Peyer's patch (tissue), 4 donors: ENCODE data around the gene FRMPD4.

Experiments used
- CTCF ChIP-seq, 6 experiments: fragments of 450-650 bp in 4 of 6; fragments of 200-600 bp in 2 of 6; sonication (generic) in 1 of 6; IDR thresholded peaks; one replicate each; pipeline ENCODE4 v1.5.1; 2017 to 2019; ENCODE audit warnings: antibody characterized with exemption in 6 of 6, mild to moderate bottlenecking in 3 of 6, moderate library complexity in 1 of 6
- POLR2A ChIP-seq, 2 donors: fragments of 450-650 bp; IDR thresholded peaks; one replicate each; pipeline ENCODE4 v1.5.1; 2017; ENCODE audit warnings: antibody characterized with exemption in 2 of 2, mild to moderate bottlenecking in 2 of 2, moderate library complexity in 2 of 2

- TF ChIP-seq CTCF (IDR thresholded peaks at IDR 0.05) (no peak), POLR2A (IDR thresholded peaks at IDR 0.05) (no peak)
Measured at GRCh38 chrX:12579311-12579710, 441.0 kb downstream of the FRMPD4 start.
